NCI-H2107 treated with DMSO at 0.1 percent for 48 hours (cell line): ENCODE results near the gene SERPINA5.

Experiments used
- DNase-seq: peaks from one replicate; lab custom pipeline; 2025; ENCODE audit not compliant: unreplicated experiment; lab: John Stamatoyannopoulos, UW

SERPINA5 gene

GRCh38 chr14:94581127-94581999 is at the start of gene SERPINA5:
TSS of gene SERPINA5 (plus strand) at chr14:94581426. CDS start at chr14:94587363, 5,937 bp downstream.
- no peak for DNase-seq

- DNase-seq, result no peak
Measured at GRCh38 chr14:94532447-94532846, 48.8 kb upstream of the SERPINA5 start.

GRCh38 chr14:94535506-94535905 is 45.7 kb upstream of the SERPINA5 start:
- DNase-seq, result no peak

- DNase-seq, result no peak
Measured at GRCh38 chr14:94536836-94537235, 44.4 kb upstream of the SERPINA5 start.

GRCh38 chr14:94538070-94538740 is 43.0 kb upstream of the SERPINA5 start:
- no peak for DNase-seq

GRCh38 chr14:94539181-94539580 is 42.0 kb upstream of the SERPINA5 start:
- DNase-seq, result no peak

- DNase-seq, result no peak
Measured at GRCh38 chr14:94540031-94540794, 41.0 kb upstream of the SERPINA5 start.

GRCh38 chr14:94541234-94541975 is 39.8 kb upstream of the SERPINA5 start:
- no peak for DNase-seq

- DNase-seq, result no peak
Measured at GRCh38 chr14:94542111-94542810, 39.0 kb upstream of the SERPINA5 start.

- no peak for DNase-seq
Measured at GRCh38 chr14:94542811-94543440, 38.3 kb upstream of the SERPINA5 start.

- no peak for DNase-seq
Measured at GRCh38 chr14:94543449-94544124, 37.6 kb upstream of the SERPINA5 start.

GRCh38 chr14:94544726-94545125 is 36.5 kb upstream of the SERPINA5 start:
- DNase-seq, result no peak

- no peak for DNase-seq
Measured at GRCh38 chr14:94545131-94545841, 35.9 kb upstream of the SERPINA5 start.

- no peak for DNase-seq
Measured at GRCh38 chr14:94547151-94547680, 34.0 kb upstream of the SERPINA5 start.

- no peak for DNase-seq
Measured at GRCh38 chr14:94547726-94548125, 33.5 kb upstream of the SERPINA5 start.

- no peak for DNase-seq
Measured at GRCh38 chr14:94548131-94548998, 32.9 kb upstream of the SERPINA5 start.
